Activated CD8-positive, alpha-beta memory T cell treated with anti-CD3 and anti-CD28 coated beads, Interleukin-2, amount 50 U/mL, for 1 hour (primary cell): Measurements from ENCODE around the gene CLN3.
"Not testable (repeated sequence)": the region's sequence is repeated elsewhere in the genome, so short reads cannot be mapped to it uniquely, and the experiment has no call there.

Source experiments
- DNase-seq: peaks from one replicate; pipeline ENCODE4 v3.0.0-alpha.2; 2020; ENCODE audit errors: extremely low read depth

The CLN3 gene

DNA sequence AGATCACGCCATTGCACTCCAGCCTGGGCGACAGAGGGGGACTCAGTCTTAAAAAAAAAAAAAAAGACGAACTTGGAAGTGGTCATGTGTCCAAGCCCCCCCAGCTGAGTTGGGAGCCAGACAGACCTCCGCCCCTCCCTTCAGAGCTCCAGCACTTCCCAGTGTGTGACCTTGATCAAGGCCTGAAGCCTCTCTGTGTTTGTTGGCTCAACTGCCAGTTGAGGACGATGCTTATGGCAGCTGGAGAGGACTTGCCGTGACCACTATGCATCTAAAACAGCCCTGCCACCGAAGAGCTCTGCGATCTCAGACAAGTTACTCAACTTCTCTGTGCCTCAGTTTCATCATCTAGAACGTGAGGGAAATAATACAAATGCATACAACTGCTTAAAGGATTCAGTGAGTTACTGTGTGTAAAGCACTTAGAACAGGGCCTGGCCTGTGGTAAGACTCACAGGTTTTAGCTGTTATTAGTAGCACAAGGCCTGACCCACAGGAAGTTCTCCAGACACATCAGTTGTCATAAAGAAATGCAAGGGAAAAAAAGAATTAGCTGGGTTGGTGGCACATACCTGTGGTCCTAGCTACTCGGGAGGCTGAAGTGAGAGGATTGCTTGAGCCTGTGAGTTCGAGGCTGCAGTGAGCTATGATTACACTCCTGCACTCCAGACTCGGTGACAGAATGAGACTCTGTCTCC, 21.8 kb upstream of the CLN3 start:
- DNase-seq, result no peak

DNA sequence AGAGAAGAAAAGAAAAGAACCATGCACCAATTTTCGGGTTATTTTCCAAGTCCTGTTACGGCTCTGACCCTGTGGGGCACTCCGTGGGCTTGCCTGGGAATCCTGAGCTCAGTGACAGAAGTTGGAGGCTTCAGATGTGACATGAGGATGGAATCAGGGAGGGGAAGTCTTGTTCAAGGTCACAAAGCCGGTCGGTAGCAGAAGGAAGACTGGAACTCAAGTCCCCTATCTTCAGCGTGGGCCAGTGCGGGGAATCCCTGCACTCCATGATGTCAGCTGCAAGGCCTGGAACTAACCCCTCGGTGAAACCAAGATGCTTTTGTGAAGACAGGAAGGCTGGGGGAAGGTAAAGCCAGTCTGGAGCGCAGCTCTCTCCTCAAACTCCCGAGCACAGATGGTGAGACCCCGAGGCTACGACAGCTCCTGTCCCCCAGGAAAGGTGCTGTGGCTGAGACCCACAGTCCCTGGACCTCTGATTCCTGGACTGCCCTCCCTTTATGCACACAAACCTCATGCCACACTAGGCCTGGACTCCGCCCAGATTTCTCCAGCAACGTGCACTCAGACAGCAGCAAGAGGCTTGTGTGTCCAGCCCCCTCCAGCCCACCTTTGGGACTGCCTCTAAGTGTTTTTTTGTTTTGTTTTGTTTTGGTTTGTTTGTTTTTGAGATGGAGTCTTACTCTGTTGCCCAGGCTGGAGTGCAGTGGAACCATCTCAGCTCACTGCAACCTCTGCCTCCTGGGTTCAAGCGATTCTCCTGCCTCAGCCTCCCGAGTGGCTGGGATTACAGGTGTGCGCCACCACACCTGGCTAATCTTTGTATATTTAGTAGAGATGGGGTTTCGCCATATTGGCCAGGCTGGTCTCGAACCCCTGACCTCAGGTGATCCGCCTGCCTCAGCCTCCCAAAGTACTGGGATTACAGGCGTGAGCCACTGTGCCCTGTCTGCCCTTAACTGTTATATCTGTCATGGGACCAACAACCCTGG, 20.2 kb upstream of the CLN3 start:
- DNase-seq, result no peak

DNA sequence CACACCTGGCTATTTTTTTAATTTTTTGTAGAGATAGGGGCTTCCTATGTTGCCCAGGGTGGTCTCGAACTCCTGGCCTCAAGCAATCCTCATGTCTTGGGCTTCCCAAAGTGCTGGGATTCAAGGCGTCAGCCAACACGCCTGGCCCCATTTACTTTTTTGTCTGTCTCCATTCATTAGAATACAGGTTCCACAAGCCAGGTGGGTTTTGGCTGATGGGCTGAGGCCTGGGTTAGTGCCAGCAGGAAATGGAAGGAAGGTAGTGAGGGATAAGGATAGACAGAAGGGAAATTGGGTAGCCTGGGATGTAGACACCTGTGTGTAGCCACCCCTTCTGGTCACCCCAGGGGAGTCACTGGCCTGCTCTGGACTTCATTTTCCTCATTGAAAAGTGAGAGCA, 19.2 kb upstream of the CLN3 start:
- DNase-seq, result no peak

DNA sequence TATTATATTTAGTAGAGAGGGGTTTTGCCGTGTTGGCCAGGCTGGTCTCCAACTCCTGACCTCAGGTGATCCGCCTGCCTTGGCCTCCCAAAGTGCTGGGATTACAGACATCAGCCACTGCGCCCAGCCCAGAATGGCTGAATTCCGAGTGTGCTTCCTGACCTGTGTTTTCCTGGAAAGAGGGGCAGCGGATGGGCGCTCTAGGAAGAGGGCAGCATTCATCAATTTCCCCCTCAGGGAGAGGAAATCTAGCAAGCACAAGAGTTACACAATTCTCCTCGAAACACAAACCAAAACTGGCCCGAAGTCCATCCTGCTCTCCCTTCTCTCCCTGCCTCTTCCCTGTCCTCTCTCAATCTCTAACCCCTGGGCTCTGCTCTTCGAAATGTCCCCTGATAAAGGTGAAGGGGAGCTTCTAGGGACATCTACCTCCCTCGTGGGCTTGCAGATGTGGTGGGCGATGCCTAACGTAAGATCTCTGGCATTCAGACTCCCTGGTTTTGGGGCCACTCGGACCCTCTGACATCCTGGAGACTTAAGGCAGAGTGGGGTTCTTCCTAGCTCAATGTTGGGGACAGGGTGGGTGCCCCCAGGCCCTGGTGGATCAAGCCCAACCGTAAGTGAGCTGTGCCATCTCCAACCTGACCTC, 13.7 kb upstream of the CLN3 start:
- DNase-seq, result no peak

DNA sequence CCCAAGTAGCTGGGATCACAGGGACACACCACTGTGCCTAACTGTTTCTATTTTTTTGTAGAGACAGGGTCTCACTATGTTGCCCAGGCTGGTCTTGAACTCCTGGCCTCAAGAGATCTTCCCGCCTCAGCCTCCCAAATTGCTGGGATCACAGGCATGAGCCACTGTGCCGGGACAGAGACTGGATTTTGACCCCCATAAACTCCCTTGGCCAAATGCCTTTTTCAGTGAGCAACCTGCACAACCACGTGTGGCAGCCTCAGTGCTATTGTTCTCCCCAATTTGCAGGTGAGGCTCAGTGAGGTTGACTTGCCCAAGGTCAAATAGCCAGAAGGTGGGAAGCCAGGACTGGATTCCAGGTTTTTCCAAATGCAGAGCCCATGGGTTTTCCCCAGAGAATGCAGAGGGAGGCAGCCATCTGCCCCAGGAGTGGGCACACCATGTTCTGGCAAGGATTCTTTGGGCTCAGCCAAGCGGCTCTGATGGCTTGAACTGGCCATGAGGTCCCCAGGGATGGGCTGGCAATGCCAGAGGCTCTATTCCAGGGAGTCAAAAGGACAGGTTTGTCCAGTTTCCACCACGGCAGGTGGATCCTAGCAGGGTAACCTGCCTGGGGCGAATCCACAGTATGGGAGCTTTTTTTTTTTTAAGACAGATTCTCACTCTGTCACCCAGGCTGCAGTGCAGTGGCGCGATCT, 13.0 kb upstream of the CLN3 start:
- DNase-seq, result no peak

DNA sequence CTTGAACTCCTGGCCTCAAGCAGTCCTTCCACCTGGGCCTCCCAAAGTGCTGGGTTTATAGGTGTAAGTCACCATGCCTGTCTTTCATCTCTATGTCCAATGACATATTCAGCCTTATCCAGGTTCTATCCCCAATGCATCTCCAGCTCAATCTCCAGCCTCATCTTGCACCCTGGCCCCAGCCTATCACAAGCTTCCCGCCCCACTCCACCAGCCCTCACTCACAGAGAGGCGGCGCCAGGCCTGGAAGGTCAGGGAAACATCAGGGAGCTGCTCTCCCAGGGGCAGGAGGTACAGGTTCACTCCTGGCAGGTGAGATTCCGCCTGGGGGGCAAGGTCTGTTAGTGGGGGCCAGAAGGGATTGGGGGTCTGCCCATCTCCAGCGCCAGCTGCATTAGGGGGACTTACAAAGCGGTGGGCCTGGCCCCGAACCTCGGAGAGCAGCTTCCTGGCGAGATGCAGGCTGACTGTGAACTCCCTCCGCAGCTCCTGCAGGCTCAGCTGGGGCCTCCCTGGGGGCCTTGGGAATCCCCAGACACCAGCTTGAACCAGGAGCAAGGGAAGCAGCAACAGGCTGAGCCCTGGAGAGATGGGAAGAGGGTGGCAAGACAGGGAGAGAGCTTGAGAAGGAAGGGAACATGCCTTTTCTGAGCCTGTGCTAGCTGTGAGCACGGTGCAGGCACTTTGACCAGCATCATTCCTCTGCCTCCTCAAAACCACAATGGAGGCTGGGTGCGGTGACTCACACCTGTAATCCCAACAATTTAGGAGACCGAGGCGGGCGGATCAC, 11.8 kb upstream of the CLN3 start:
- no peak for DNase-seq

DNA sequence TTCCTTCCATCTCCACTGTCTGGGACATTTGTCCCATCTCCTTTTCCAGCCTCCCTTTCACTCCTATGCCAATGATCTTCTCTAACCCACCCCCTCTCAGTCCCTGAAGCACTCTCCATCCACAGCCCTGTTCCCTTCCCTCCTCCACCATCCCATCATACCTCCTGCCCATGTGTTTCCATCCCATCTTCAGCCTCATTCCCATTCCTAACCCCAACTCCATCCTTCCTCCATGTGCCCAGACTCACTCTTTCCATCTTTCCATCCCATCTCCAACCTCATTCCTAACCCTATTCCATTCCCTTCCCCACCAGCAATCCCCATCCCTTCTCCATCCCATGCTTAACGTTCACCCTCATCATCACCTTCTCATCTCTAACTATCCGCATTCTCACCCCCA, 10.4 kb upstream of the CLN3 start:
- DNase-seq, result no peak

DNA sequence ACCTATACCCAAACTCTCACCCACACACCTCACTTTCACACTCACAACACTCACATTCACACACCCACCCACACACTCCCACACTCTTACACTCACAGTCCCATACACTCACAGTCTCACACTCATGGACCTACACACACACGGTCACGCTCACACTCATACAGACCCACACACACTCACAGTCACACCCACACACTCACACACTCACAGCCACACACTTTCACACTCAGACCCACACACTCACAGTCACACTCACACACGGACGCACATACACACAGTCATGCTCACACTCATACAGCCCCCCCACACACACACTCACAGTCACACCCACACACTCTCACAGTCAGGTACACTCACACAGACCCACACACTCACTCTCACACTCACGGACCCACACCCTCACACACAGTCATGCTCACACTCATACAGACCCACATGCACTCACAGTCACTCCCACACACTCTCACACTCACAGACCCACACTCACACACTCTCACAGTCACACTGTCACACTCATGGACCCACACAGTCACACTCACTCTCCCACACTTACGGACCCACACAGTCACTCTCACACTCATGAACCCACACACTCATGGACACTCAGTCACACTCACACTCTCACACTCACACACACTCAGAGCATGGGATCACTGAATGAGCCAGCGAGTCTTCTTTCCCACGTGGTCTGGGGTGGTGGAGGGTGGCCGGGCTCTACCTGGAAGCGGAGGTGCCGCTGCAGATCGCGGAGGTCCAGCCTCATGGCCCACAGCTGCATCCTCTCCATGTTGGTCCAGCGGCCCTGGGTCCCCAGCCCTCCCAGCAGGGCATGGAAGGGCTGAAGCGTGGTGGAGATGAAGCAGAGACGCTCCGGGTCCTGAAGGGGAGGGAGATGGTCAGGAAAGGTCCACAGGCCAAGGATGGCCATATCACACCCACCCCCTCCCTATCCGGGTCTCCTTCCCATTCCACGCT, 9.7 kb upstream of the CLN3 start:
- no peak for DNase-seq

DNA sequence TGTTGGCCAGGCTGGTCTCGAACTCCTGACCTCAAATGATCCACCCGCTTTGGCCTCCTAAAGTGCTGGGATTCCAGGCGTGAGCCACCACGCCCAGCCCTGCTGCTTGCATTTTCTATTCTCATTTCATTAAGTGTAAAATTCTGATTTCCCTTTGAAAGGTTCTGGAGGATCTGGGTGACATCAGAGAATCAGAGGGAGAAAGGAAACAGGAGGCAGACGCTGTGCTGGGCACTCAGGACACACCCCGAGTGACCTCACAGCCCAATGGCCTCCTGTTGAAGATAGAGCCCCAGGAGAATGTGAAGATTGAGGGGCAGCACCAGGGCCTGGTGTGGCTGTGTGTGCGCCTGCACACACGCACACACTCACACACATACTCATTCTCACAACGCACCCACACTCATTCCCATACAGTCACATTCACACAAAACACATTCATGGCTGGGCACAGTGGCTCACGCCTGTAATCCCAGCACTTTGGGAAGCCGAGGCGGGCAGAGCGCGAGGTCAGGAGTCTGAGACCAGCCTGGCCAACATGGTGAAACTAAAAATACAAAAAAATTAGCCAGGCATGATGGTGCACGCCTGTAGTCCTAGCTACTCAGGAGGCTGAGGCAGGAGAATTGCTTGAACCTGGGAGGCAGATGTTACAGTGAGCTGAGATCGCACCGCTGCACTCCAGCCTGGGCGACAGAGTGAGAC, 8.8 kb upstream of the CLN3 start:
- DNase-seq, result not testable (repeated sequence)

DNA sequence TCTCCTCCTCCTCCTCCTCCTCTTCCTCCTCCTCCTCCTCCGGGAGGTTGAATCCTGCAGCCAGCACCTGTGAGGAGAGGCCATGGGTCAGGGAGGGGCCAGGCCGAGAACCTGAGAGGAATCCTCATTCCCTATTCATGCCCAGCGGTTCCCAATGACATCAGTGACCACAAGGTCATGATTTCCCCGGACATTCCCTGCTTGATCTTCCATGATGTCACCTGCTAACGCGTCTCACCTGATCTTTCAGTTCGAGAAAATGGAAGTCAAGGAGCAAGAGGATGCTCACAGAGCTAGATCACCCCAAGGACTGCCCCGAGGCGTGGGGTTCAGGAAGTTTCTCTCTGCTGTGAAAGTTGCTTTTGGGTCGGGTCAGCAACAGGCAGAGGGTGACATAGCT, 8.0 kb upstream of the CLN3 start:
- DNase-seq, result no peak

DNA sequence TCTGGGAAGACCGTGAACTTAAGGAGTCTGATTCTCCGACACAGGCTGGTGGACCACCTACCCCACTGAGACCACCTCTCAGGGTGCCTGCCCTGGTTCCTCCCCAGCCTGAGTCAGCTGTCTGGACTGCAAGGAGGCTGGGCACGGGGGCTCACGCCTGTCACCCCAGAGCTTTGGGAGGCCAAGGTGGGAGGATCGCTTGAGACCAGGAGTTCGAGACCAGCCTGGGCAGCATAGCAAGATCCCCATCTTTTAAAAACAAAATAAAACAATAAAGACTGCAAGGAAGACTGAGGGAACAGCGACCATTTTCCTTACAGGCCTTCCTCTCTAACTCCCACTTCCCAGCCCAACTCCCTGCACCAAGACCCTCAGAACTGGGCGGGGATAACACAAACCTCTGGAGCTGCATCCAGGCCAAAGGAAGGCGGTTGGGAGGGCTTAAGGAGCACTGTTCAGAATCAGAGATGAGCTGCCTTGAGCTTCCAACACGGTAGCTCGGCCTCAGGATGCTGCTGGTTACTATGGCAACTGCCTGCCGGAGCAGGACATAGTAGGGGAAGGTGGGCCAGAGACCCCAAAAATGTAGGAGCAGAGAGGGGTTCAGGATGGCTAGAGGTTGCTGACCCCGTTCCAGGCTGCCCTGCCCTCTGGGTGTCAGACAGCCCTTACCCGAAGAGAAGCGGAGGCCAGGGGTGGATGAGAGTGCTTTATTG, 7.0 kb upstream of the CLN3 start:
- no peak for DNase-seq

DNA sequence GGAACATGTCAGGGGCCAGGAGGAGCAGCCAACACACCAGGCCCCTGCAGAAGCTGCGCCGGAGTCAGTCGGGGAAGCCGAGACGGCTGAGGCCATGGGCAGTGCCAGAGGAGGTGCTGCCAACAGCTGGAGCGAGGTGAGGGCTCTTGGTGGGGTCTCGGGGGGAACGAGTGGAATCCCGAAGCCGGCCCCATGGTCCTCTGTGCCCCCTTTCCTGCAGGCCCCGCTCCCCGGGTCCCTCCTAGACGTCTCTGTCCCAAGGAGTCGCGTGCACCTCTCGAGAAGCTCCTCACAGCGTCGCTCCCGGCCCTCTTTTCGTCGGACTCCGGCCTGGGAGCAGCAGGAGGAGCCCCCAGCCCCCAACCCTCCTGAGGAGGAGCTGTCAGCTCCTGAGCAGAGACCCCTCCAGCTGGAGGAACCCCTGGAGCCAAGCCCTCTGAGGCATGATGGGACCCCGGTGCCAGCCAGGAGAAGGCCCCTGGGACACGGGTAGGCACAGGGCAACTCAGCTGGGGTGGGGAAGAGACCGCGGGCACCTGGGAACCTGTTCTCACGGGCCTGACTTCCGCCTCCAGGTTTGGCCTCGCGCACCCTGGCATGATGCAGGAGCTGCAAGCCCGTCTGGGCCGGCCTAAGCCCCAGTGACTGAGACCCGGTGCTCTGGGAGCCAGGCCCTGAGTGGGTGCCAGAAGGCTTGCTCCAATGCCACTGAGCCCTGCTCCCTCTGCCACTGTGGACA, 6.2 kb upstream of the CLN3 start:
- no peak for DNase-seq

DNA sequence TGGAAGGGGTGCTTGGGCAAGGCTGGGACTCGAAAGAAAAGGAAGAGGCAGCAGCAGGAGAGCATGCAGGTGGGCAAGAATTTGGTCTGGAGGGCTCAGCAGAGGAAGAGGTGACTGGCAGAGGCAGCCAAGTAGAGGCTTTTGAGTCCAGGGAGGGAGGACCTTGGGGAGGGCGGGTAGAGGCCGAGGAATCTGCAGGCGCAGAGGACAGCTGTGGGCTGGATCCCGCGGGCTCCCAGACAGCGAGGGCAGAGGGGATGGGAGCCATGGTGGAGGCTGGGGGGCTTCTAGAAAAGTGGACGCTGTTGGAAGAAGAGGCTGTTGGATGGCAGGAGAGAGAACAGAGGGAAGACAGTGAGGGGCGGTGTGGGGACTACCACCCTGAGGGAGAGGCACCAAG, 5.5 kb upstream of the CLN3 start:
- no peak for DNase-seq

DNA sequence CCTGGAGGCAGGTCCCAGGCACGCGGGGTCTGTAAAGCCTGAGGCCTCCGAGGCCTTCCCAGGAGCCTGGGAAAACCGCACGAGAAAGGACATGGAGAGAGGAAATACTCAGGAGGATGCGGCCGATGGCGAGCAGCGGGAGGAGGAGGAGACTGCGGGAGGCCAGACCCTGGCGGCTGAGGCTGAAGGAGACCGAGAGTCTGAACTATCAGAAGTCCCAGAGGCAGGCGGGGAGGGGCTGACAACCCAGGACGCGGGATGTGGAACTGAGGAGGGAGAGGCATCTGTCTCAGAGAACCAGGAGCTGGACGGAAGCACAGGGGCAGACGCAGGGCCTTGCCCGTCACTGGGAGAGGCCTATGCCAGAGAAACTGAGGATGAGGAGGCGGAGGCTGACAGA, 5.0 kb upstream of the CLN3 start:
- no peak for DNase-seq

DNA sequence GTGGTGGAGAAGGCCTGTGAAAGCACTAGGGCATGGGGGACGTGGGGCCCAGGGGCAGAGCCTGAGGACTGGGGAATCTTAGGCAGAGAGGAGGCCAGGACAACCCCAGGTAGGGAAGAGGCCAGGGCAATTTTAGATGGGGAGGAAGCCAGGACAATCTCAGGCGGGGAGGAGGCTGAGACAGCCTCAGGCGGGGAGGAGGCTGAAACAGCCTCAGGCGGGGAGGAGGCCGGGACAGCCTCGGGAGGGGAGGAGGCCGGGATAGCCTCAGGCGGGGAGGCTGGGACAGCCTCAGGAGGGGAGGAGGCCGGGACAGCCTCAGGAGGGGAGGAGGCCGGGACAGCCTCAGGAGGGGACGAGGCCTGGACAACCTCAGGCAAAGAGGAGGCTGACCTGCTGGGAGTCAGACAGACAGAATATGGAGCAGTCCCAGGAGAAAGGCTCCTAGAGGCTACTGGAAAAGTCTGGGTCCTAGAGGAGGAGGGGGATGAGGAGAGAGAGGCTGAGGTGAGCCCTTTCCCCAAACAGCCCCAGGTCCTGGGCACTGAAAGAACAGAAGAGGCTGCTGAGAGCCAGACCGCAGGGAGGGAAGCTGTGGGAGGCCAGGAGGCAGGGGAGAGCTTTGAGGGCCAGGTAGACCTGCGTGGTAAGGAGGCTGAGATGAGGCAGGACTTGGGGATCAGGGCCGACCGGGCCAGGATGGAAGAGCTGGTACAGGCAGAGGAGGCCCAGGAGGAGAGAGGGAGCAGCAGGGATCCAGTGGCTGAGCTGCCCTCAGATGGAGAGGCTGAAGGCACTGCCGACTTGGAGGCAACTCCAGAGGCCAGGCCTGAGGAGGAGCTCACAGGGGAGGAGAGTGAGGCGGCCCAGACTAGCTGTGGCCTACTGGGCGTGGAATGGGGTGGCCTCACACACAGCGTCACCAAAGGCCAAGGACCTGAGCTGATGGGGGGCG, 4.2 kb upstream of the CLN3 start:
- DNase-seq, result no peak

DNA sequence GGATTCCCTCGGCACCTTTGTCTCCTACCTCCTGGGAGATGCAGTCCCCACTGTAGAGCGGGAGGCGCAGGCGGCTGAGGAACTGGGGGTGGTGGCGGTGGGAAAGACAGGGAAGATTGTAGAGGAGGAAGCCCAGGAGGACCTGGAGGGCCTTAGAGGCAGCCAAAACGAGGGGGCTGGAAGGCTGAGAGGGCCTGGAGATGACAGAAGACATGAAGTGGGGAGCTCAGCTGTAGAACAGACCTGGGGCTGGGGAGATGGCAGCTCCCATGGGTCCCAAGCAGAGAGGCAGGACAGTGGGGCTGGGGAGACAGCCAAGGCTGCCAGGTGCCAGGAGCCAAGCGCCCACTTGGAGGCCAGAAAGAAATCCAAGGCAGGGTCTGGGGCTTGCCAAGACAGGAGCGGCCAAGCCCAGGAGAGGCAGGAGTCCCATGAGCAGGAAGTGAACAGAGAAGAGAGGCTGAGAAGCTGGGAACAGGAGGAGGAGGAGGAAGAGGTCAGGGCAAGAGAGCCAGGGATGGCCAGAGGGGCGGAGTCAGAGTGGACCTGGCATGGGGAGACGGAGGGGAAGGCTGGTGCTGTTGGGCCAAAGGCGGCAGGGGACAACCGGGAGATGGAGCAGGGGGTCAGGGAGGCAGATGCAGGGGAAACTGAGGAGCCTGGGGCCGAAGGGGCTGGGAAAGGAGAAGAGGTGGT, 3.4 kb upstream of the CLN3 start:
- no peak for DNase-seq
